ENCODE measurements around the gene EIF4H. TPM values are rescaled to one million over a fixed set of nuclear protein-coding genes. Genes with fewer than 3 reads are reported as not detected.
A peak's percentile ranks its signal among the peaks of the same experiment; 100 is the strongest.
"Not testable (repeated sequence)": the region's sequence is repeated elsewhere in the genome, so short reads cannot be mapped to it uniquely, and the experiment has no call there.

The EIF4H gene
- polyA plus RNA-seq, 6 donors from 2014 or later, result 185 to 247 (median 209) TPM

GRCh38 chr7:74214816-74215630 lies 40.9 kb downstream of the EIF4H start:
- Mint-ChIP-seq H3K4me3 (peak overlapping the region; percentile 44 to 90 (median 82)), H3K36me3 (peaks cover 6 to 9% of the 10 kb centered on the region in 2 donors), H3K27me3 (no peaks in the 10 kb centered on the region), H3K9me3 (no peaks in the 10 kb centered on the region), H3K4me1 (peaks cover 36 to 63% (median 53%) of the 10 kb centered on the region in 3 donors), H3K27ac (peak overlapping the region; percentile 68 to 94 (median 90))
- DNase-seq (no peak), ATAC-seq (ENCODE audit: low read depth in 2 of 2) (no peak)

GRCh38 chr7:74215921-74216320 lies 41.8 kb downstream of the EIF4H start:
- H3K4me3 Mint-ChIP-seq, result peak overlapping the region; percentile 23 to 91 (median 84)
- no peak for DNase-seq
- H3K36me3 Mint-ChIP-seq, result peaks cover 6 to 9% of the 10 kb centered on the region in 2 donors
- ATAC-seq (ENCODE audit: low read depth in 2 of 2), result no peak
- H3K4me1 Mint-ChIP-seq, result peaks cover 36 to 66% (median 53%) of the 10 kb centered on the region in 3 donors
- H3K9me3 Mint-ChIP-seq, result no peaks in the 10 kb centered on the region
- H3K27ac Mint-ChIP-seq, result peak overlapping the region; percentile 63 to 94 (median 92)
- H3K27me3 Mint-ChIP-seq, result no peaks in the 10 kb centered on the region

- Mint-ChIP-seq H3K4me1 (peaks cover 36 to 66% (median 53%) of the 10 kb centered on the region in 3 donors), H3K9me3 (no peaks in the 10 kb centered on the region)
Measured at GRCh38 chr7:74216361-74216761, 42.2 kb downstream of the EIF4H start.

DNA sequence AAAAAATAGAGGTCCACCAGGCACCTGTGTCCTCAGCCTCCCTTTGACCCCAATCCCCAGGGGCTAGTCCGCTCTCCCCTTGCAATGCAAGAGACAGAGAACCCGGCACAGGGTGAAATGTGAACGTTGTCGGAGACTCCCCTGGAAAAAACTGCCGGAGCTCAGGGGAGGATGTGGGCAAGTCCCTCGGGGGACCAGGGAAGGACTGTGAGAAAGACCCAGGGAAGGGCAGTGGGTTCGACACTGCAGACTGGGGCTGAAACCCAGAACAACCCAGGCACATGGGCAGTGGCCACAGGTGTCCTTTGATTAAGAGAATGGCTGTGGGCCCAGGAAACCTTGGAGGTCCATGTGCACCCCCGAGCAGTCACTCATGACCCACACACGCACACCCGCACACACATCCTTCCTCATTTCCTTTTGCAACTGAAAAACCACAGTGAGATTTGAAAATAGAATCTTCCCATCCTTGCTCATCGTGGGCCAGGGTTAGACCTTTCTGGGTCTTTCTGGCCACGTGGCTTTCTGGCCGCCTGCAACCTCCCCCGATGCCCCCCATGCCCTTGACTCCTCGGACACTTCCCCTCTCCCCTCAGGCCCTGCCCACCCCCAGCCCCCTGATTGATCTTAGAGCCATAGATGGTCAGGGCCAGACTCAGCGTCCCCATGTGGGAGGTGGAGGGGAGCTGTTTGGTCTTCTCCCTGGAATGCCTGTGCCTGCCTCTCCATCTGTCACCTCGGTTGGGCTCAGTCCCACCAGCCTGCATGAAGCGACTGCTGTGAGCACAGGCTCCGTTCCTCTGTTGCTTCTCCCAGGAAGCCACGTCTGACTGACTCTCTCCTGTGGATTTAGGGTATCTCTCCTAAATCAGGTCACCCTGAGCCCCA lies 43.5 kb downstream of the EIF4H start:
- H3K36me3 Mint-ChIP-seq, result peaks cover 6 to 9% of the 10 kb centered on the region in 2 donors
- H3K27me3 Mint-ChIP-seq, result no peaks in the 10 kb centered on the region
- peaks cover 35 to 58% (median 50%) of the 10 kb centered on the region in 3 donors for H3K4me1 Mint-ChIP-seq
- peak overlapping the region; percentile 91 to 98 (median 94) for H3K27ac Mint-ChIP-seq
- peak overlapping the region; percentile 44 to 93 (median 88) for H3K4me3 Mint-ChIP-seq
- H3K9me3 Mint-ChIP-seq, result no peaks in the 10 kb centered on the region
- DNase-seq (peak; percentile 71), ATAC-seq (ENCODE audit: low read depth in 2 of 2) (peak; percentile 84)

More at GRCh38 chr7:74216361-74216761, 42.2 kb downstream of the EIF4H start:
- ATAC-seq (ENCODE audit: low read depth in 2 of 2) (peak in 1 of 2 donors; percentile 20), DNase-seq (no peak)
- H3K27ac Mint-ChIP-seq, result peak overlapping the region; percentile 63 to 94 (median 92)
- H3K36me3 Mint-ChIP-seq, result peaks cover 6 to 9% of the 10 kb centered on the region in 2 donors
- H3K4me3 Mint-ChIP-seq, result peak overlapping the region; percentile 44 to 93 (median 88)
- no peaks in the 10 kb centered on the region for H3K27me3 Mint-ChIP-seq

DNA sequence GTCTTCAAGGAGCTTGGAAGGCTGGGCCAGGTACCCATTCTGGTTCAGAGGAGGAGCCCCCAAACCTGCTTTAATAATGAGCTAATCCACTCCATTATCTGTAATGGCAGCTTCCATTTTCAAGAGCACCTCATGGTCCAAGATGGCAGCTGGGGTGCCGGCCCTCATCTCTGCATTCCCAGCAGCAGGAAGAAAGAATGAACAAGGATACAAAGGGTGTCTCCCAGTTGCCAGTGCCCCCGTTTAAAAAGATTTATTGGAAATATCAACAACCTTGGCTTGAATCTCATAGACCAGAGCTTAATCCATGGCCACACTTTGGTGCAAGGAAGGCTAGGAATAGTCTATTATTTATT lies 44.2 kb downstream of the EIF4H start:
- H3K36me3 Mint-ChIP-seq, result peaks cover 6 to 9% of the 10 kb centered on the region in 2 donors
- peaks cover 37 to 57% (median 55%) of the 10 kb centered on the region in 3 donors for H3K4me1 Mint-ChIP-seq
- DNase-seq (no peak), ATAC-seq (ENCODE audit: low read depth in 2 of 2) (no peak)
- no peaks in the 10 kb centered on the region for H3K9me3 Mint-ChIP-seq
- no peaks in the 10 kb centered on the region for H3K27me3 Mint-ChIP-seq
- H3K27ac Mint-ChIP-seq, result peak overlapping the region; percentile 78 to 96 (median 94)
- peak overlapping the region; percentile 44 to 93 (median 88) for H3K4me3 Mint-ChIP-seq

DNA sequence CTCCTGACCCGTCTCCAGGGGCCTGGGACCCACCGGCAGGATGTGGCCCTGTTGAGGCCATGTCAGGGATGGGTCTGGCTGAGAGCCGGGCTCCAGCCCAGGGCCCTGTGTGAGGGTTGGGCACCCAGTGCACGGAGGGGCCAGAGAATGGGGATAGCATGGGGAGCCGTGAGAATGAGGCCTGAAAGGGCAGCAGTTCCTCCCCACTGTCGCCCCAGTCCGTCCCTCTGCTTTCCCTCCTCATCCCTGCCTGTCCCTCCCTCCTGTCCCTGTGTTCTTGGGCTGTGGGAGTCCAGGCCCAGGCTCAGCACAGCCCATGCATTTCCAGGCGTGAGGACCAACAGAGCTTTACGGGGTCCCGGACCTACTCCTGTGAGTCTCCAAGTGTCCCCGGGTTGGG lies 45.3 kb downstream of the EIF4H start:
- Mint-ChIP-seq H3K4me1 (peaks cover 39 to 66% (median 61%) of the 10 kb centered on the region in 3 donors), H3K27me3 (no peaks in the 10 kb centered on the region)
- no peak for ATAC-seq (ENCODE audit: low read depth in 2 of 2)

DNA sequence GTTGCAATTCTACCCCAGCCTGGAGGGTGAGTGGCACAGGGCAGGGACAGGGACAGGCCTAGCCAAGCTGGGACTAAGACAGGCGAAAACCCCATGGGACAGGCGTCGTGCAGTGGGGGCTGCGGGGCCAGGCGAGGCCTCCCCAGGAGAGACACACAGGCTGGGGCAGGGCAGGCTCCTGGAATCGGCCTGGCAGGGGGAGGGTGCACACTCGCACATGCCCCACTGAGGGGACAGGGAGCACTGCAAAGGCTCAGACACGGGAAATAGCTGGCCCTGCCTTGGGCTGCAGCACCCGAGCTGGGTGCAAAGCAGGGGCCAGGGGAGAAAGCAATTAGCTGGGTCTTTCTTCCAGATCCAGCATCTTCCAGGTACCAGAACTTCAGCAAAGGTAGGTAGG lies 46.1 kb downstream of the EIF4H start:
- Mint-ChIP-seq H3K27ac (peak overlapping the region in 3 of 6 donors; percentile 33 to 91 (median 50)), H3K4me3 (no peak overlapping the region), H3K9me3 (no peaks in the 10 kb centered on the region), H3K36me3 (peaks cover 6 to 9% of the 10 kb centered on the region in 2 donors), H3K27me3 (no peaks in the 10 kb centered on the region), H3K4me1 (peaks cover 36 to 70% (median 62%) of the 10 kb centered on the region in 3 donors)
- ATAC-seq (ENCODE audit: low read depth in 2 of 2) (no peak), DNase-seq (no peak)

More for the DNA sequence above, 45.3 kb downstream of the EIF4H start:
- Mint-ChIP-seq H3K4me3 (peak overlapping the region in 2 of 8 donors; percentile 16 to 42), H3K9me3 (no peaks in the 10 kb centered on the region), H3K36me3 (peaks cover 6 to 9% of the 10 kb centered on the region in 2 donors), H3K27ac (peak overlapping the region in 3 of 6 donors; percentile 33 to 91 (median 47))
- DNase-seq, result no peak

DNA sequence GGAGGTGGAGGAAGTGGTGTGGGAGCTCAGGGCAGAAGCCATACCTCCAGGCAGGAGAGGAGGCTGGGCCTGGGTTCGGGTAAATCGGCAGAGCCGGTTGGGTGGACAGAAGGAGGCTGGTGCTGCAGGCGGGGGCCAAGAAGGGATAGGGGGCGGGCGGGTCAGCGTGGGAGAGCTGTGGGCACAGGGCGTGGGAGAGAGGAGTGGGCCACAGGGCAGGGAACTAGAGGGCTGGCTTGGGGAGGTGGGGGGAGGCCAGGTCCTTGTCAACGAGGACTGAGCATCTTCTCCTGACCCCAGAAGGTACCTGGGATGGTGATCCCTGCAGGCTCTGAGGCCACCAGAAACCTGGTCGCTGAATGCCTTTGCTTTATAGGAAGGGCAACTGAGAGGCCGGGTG lies 47.6 kb downstream of the EIF4H start:
- peaks cover 9 to 12% of the 10 kb centered on the region in 2 donors for H3K36me3 Mint-ChIP-seq
- DNase-seq, result no peak
- peak overlapping the region in 4 of 6 donors; percentile 44 to 94 (median 88) for H3K27ac Mint-ChIP-seq
- no peaks in the 10 kb centered on the region for H3K9me3 Mint-ChIP-seq
- H3K4me1 Mint-ChIP-seq, result peaks cover 30 to 68% (median 60%) of the 10 kb centered on the region in 3 donors
- H3K4me3 Mint-ChIP-seq, result no peak overlapping the region
- no peaks in the 10 kb centered on the region for H3K27me3 Mint-ChIP-seq
- ATAC-seq (ENCODE audit: low read depth in 2 of 2), result no peak

- Mint-ChIP-seq H3K4me1 (peaks cover 22 to 62% (median 56%) of the 10 kb centered on the region in 3 donors), H3K4me3 (peak overlapping the region in 2 of 8 donors; percentile 31 to 52), H3K36me3 (peaks cover 4 to 11% of the 10 kb centered on the region in 2 donors)
Measured at GRCh38 chr7:74222851-74223710, 48.9 kb downstream of the EIF4H start.

DNA sequence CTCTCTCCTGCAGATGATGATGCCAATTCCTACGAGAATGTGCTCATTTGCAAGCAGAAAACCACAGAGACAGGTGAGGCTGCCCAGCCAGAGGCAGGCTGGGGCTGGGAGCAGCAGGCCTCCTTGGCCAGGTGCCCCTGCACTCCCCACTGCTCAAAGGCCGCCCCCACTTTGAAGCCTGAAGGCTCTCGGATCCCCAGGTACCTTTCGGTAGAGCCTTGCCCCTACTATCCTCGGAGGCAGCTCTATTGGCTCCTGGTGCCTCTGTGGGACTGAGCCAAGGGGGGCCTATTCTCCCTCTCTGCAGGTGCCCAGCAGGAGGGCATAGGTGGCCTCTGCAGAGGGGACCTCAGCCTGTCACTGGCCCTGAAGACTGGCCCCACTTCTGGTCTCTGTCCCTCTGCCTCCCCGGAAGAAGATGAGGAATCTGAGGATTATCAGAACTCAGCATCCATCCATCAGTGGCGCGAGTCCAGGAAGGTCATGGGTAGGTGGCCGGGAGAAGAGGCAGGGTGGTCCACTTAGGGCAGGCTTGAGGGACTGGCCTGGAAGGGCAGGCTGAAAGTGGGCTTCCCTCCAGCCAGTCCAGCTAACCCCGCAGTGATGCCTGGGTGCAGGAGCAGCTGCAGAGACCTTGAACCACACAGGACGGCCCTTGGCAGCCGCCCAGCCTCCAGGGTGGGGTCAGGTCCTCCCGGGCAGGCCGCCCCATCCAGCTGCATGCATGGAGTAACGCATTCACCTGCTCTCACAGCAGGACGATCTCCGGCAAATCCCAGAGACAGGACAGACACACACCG lies 49.8 kb downstream of the EIF4H start:
- DNase-seq, result no peak
- Mint-ChIP-seq H3K27me3 (no peaks in the 10 kb centered on the region), H3K27ac (peak overlapping the region in 4 of 6 donors; percentile 27 to 95 (median 59)), H3K4me3 (peak overlapping the region in 2 of 8 donors; percentile 25 to 29), H3K36me3 (peaks cover 0 to 8% of the 10 kb centered on the region in 2 donors), H3K9me3 (no peaks in the 10 kb centered on the region), H3K4me1 (peaks cover 22 to 57% (median 53%) of the 10 kb centered on the region in 3 donors)
- no peak for ATAC-seq (ENCODE audit: low read depth in 2 of 2)

More at GRCh38 chr7:74222851-74223710, 48.9 kb downstream of the EIF4H start:
- ATAC-seq (ENCODE audit: low read depth in 2 of 2) (no peak), DNase-seq (no peak)
- H3K27me3 Mint-ChIP-seq, result no peaks in the 10 kb centered on the region
- H3K9me3 Mint-ChIP-seq, result no peaks in the 10 kb centered on the region
- peak overlapping the region; percentile 33 to 95 (median 66) for H3K27ac Mint-ChIP-seq

DNA sequence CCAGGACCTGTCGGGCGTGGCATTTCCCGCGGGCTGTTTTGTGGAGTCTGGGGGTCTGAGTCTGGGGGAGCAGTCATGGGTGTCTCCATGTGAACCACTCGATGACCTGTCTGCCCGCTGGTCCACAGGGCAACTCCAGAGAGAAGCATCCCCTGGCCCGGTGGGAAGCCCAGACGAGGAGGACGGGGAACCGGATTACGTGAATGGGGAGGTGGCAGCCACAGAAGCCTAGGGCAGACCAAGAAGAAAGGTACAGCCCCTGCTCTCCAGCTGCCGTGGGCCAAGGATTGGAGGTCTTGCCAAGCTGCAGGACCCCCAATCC lies 50.3 kb downstream of the EIF4H start:
- Mint-ChIP-seq H3K4me3 (peak overlapping the region in 1 of 8 donors; percentile 29), H3K27me3 (no peaks in the 10 kb centered on the region), H3K9me3 (no peaks in the 10 kb centered on the region), H3K4me1 (peaks cover 27 to 60% (median 59%) of the 10 kb centered on the region in 3 donors), H3K27ac (peak overlapping the region in 2 of 6 donors; percentile 36 to 70), H3K36me3 (peaks cover 0 to 8% of the 10 kb centered on the region in 2 donors)
- ATAC-seq (ENCODE audit: low read depth in 2 of 2) (no peak), DNase-seq (no peak)

GRCh38 chr7:74224907-74225306 lies 50.8 kb downstream of the EIF4H start:
- not testable (repeated sequence) for ATAC-seq (ENCODE audit: low read depth in 2 of 2); H3K9me3 Mint-ChIP-seq; DNase-seq; H3K36me3 Mint-ChIP-seq; H3K27me3 Mint-ChIP-seq
- H3K4me1 Mint-ChIP-seq, result peaks cover 29 to 62% (median 60%) of the 10 kb centered on the region in 3 donors
- peak overlapping the region in 2 of 6 donors; percentile 70 to 89 for H3K27ac Mint-ChIP-seq
- H3K4me3 Mint-ChIP-seq, result peak overlapping the region in 1 of 8 donors; percentile 29

Data from naive B cell (primary cell).